GM18951 (cell line): ENCODE measurements around the gene PLEKHS1.
"Not testable (repeated sequence)": the region's sequence is repeated elsewhere in the genome, so short reads cannot be mapped to it uniquely, and the experiment has no call there.

ENCODE experiments used
- POLR2A ChIP-seq: IDR thresholded peaks from 4 replicates; pipeline ENCODE4 v1.6.1; 2011; ENCODE audit warnings: mild to moderate bottlenecking; ENCODE audit not compliant: insufficient read length, insufficient read depth; ENCODE audit errors: extremely low read depth
- in situ Hi-C: fragments of 300-500 bp; cut with MboI; formaldehyde crosslinking; loops from one replicate; pipeline ENCODE4 v1.12.0; 2022; ENCODE audit warnings: low sequenced_read_pairs, mixed read lengths, inconsistent platforms; ENCODE audit not compliant: unreplicated experiment

PLEKHS1 gene

GRCh38 chr10:113788604-113789083 lies 37.2 kb downstream of the PLEKHS1 start:
- TF ChIP-seq POLR2A = no peak

DNA sequence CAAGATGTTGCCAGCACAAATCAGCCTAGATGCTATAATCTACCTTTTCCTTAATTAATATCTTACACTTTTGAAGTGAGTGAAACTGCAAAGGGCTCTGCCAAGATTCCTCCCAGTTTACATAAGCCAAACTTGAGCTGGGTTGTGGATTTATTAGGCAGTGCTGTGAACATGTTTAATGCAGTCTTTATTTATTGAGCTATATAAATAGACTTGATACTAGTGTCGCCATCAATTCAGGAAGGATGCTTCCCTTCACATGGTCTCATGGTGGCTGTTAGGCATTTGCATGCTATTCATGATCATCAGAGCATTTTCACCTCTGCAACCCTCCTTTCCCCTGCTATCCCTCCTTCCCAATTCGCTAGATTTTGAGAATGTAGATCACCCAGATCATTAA lies 40.2 kb downstream of the PLEKHS1 start:
- in situ Hi-C loops = no loop called here
- no peak for TF ChIP-seq POLR2A

More at GRCh38 chr10:113788604-113789083, 37.2 kb downstream of the PLEKHS1 start:
- in situ Hi-C loops = no loop called here

DNA sequence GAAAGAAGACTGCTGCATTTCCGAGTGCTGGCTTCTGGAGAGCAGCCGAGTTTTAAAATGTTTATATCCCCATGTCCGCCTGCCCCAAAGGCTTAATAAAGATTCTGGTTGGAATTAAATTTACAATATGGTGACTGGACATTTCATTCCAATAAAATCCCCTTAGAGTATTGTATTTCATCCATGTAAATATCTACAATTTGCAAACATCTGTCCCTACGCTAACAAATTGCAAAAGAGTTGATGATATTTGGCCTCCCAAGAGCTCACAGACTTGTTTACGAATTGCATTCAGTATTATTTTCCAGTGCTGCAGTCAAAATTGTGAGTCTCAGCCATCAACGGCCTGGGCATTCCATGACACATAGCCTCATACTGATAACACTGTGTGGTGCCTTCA lies 50.1 kb downstream of the PLEKHS1 start:
- TF ChIP-seq POLR2A = no peak
- in situ Hi-C loops = no loop called here

GRCh38 chr10:113802997-113803396 lies 51.5 kb downstream of the PLEKHS1 start:
- TF ChIP-seq POLR2A = no peak

GRCh38 chr10:113806503-113806902 lies 55.0 kb downstream of the PLEKHS1 start:
- in situ Hi-C loops = loop anchor here (5.0 kb wide), 1 partner anchor 296 kb away; no protein-coding TSS in a partner anchor
- TF ChIP-seq POLR2A = no peak

More at GRCh38 chr10:113802997-113803396, 51.5 kb downstream of the PLEKHS1 start:
- in situ Hi-C loops = no loop called here

- in situ Hi-C loops = loop anchor here (5.0 kb wide), 1 partner anchor 294 kb away; no protein-coding TSS in a partner anchor
- TF ChIP-seq POLR2A = no peak
These were observed 56.7 kb downstream of the PLEKHS1 start for GRCh38 chr10:113808168-113808567.

DNA sequence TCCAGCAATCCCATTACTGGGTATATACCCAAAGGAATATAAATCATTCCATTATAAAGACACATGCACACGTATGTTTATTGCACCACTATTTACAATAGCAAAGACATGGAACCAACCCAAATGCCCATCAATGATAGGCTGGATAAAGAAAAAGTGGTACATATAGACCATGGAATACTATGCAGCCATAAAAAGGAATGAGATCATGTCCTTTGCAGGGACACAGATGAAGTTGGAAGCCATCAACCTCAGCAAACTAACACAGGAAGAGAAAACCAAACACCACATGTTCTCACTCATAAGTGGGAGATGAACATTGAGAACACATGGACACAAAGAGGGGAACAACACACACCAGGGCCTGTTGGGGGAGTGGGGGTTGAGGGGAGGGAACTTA lies 63.2 kb downstream of the PLEKHS1 start:
- in situ Hi-C loops = not testable (repeated sequence)

DNA sequence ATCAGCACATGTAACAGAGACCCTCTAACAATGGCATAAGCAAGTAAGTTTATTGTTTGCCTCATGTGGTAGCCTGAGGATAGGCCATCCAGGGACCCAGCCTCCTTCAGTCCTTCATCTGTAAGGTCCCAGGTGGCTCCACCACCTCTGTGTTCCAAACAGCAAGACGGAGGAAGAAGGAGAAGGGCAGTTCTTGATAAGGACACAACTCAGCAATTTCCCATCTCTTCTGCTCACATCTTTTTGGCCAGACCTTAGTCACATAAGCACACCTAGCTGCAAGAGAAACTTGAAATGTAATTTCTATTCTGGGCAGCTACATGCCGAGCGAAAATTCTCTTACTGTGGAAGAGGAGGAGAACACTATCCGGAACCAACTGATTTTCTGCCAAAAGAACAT lies 68.5 kb downstream of the PLEKHS1 start:
- no peak for TF ChIP-seq POLR2A
- in situ Hi-C loops = no loop called here

- in situ Hi-C loops = no loop called here
These were observed 69.0 kb downstream of the PLEKHS1 start for GRCh38 chr10:113820507-113820906.

GRCh38 chr10:113821306-113821705 lies 69.8 kb downstream of the PLEKHS1 start:
- in situ Hi-C loops = not testable (repeated sequence)

More at GRCh38 chr10:113820507-113820906, 69.0 kb downstream of the PLEKHS1 start:
- no peak for TF ChIP-seq POLR2A

DNA sequence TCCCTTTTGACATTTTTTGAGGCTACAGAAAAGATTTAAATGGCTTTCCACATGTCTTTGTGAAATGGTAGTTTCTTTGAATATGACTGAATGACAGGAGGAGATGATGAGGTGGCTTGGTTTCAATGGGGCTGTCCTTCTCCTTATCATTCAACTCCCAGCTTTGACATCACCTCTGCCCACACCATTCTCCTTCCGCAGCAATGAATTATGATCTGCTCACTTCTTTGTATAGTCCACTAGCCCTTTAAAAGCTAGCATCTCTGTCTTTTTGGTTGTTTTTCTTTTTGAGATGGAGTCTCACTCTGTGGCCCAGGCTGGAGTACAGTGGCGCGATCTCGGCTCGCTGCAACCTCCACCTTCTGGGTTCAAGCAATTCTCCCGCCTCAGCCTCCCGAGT lies 70.7 kb downstream of the PLEKHS1 start:
- in situ Hi-C loops = no loop called here
- TF ChIP-seq POLR2A = no peak

DNA sequence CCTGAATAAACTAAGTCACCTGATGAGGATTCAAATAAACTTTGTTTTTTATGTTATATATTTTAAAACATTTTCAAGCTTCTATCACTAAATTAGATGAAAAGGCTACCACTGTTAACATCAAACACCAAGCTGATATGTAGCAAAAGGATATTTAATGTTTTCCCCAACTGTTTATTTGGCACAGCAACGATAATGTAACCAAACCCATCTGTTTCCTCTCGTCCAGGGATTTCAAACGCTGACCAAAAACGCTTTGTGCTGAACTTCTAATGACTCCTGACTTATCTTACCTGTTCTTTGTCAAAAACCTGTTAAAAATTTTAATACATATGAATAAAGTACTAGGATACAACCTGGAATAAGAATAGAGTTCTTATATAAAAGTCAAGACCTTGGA lies 71.9 kb downstream of the PLEKHS1 start:
- in situ Hi-C loops = no loop called here
- TF ChIP-seq POLR2A = no peak

GRCh38 chr10:113825791-113826190 lies 74.3 kb downstream of the PLEKHS1 start:
- in situ Hi-C loops = no loop called here
- no peak for TF ChIP-seq POLR2A

DNA sequence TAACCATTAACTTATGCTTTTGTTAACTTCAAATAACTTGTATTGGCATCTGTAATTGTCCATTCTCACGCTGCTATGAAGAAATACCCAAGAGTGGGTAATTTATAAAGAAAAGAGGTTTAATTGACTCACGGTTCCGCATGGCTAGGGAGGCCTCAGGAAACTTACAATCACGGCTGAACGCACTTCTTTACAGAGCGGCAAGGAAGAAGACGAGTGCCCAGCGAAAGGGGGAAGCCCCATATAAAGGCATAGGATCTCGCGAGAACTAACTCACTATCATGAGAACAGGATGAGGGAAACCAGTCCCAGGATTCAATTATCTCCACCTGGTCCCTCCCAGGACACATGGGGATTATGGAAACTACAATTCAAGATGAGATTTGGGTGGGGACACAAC lies 77.1 kb downstream of the PLEKHS1 start:
- in situ Hi-C loops = not testable (repeated sequence)
